ENCODE results near the gene CD86.

GRCh38 chr3:122079524-122080206, 24.5 kb downstream of the CD86 start:
- TF ChIP-seq, protein P1, sequence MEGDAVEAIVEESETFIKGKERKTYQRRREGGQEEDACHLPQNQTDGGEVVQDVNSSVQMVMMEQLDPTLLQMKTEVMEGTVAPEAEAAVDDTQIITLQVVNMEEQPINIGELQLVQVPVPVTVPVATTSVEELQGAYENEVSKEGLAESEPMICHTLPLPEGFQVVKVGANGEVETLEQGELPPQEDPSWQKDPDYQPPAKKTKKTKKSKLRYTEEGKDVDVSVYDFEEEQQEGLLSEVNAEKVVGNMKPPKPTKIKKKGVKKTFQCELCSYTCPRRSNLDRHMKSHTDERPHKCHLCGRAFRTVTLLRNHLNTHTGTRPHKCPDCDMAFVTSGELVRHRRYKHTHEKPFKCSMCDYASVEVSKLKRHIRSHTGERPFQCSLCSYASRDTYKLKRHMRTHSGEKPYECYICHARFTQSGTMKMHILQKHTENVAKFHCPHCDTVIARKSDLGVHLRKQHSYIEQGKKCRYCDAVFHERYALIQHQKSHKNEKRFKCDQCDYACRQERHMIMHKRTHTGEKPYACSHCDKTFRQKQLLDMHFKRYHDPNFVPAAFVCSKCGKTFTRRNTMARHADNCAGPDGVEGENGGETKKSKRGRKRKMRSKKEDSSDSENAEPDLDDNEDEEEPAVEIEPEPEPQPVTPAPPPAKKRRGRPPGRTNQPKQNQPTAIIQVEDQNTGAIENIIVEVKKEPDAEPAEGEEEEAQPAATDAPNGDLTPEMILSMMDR (IDR thresholded peaks at IDR 0.05), result no peak
- no peak for TF ChIP-seq POLR2A (IDR thresholded peaks at IDR 0.05)

Data from right lobe of liver (tissue), 4 donors.